WTC11 (cell line): ENCODE measurements around the gene CD69. TPM values are rescaled to one million over a fixed set of nuclear protein-coding genes. Genes with fewer than 3 reads are reported as not detected.

Experiments used
- ATAC-seq: fragments of 200-7000 bp; cut with Tn5 transposase; 2 replicates; pipeline ENCODE4 v1.10.0; 2021; ENCODE audit warnings: mild to moderate bottlenecking, moderate library complexity
- Bru-seq: library from RNA; stranded (reverse); fragments of 400-500 nt; gene quantifications from one replicate; lab custom pipeline; 2021; lab: Mats Ljungman, UMichigan
- CTCF ChIA-PET: fragments of 300-600 bp; sonication (Branson Sonifier 250); formaldehyde crosslinking; loops from one replicate; lab custom pipeline; 2021; ENCODE audit warnings: antibody characterized with exemption; lab: Charles Lee
- POLR2A ChIA-PET: fragments of 350-600 bp; sonication (Branson Sonifier 250); formaldehyde crosslinking; loops from one replicate; lab custom pipeline; 2021; ENCODE audit warnings: antibody characterized with exemption; lab: Charles Lee
- DNase-seq: peaks from one replicate; pipeline ENCODE4 v3.0.0; 2021; ENCODE audit warnings: low spot score
- H3K27ac Mint-ChIP-seq: 2 replicates; pipeline ENCODE4 v1.8.0; 2021; ENCODE audit warnings: mixed read lengths
- H3K27me3 Mint-ChIP-seq: 2 replicates; pipeline ENCODE4 v1.8.0; 2021; ENCODE audit warnings: low read depth, mild to moderate bottlenecking, moderate library complexity, mixed read lengths
- H3K36me3 Mint-ChIP-seq: 2 replicates; pipeline ENCODE4 v1.8.0; 2021; ENCODE audit warnings: mixed read lengths
- H3K4me1 Mint-ChIP-seq: 2 replicates; pipeline ENCODE4 v1.8.0; 2022; ENCODE audit warnings: mixed read lengths
- H3K4me3 Mint-ChIP-seq: 2 replicates; pipeline ENCODE4 v1.8.0; 2021; ENCODE audit warnings: mild to moderate bottlenecking, moderate library complexity, mixed read lengths
- H3K9me3 Mint-ChIP-seq: 2 replicates; pipeline ENCODE4 v1.8.0; 2021; ENCODE audit warnings: mixed read lengths
- CREM ChIP-seq: sonication (generic); formaldehyde crosslinking; IDR thresholded peaks from 2 replicates; pipeline ENCODE4 v1.8.1; 2022; ENCODE audit warnings: mild to moderate bottlenecking, missing genetic modification reagents, moderate library complexity
- ERG ChIP-seq: fragments of 250-450 bp; sonication (Bioruptor Pico); IDR thresholded peaks from 2 replicates; pipeline ENCODE4 v1.8.0; 2021; ENCODE audit warnings: mild to moderate bottlenecking
- ETV6 ChIP-seq: sonication (generic); formaldehyde crosslinking; IDR thresholded peaks from 2 replicates; pipeline ENCODE4 v1.8.1; 2022; ENCODE audit warnings: mild to moderate bottlenecking, missing genetic modification reagents
- FOXP4 ChIP-seq: sonication (generic); formaldehyde crosslinking; IDR thresholded peaks from 2 replicates; pipeline ENCODE4 v1.8.0; 2022; ENCODE audit warnings: mild to moderate bottlenecking, missing genetic modification reagents
- GABPB1 ChIP-seq: sonication (generic); formaldehyde crosslinking; IDR thresholded peaks from 2 replicates; pipeline ENCODE4 v1.8.1; 2023; ENCODE audit warnings: mild to moderate bottlenecking, missing genetic modification reagents
- GRHL2 ChIP-seq: fragments of 250-450 bp; sonication (Bioruptor Pico); IDR thresholded peaks from 2 replicates; pipeline ENCODE4 v1.8.0; 2022; ENCODE audit warnings: mild to moderate bottlenecking, moderate library complexity; ENCODE audit not compliant: insufficient replicate concordance, severe bottlenecking
- KAT7 ChIP-seq: sonication (generic); formaldehyde crosslinking; IDR thresholded peaks from 2 replicates; pipeline ENCODE4 v1.8.1; 2023; ENCODE audit warnings: missing genetic modification reagents, mild to moderate bottlenecking, borderline replicate concordance
- MYBL2 ChIP-seq: sonication (generic); formaldehyde crosslinking; IDR thresholded peaks from 2 replicates; pipeline ENCODE4 v1.8.1; 2023; ENCODE audit warnings: mild to moderate bottlenecking, moderate library complexity, missing genetic modification reagents
- NFE2L1 ChIP-seq: sonication (generic); formaldehyde crosslinking; IDR thresholded peaks from 2 replicates; pipeline ENCODE4 v1.8.1; 2023; ENCODE audit warnings: missing genetic modification reagents
- RORB ChIP-seq: fragments of 250-450 bp; sonication (Bioruptor Pico); IDR thresholded peaks from 2 replicates; pipeline ENCODE4 v1.9.0; 2021; ENCODE audit warnings: mild to moderate bottlenecking
- ZMAT4 ChIP-seq: fragments of 250-450 bp; sonication (Bioruptor Pico); IDR thresholded peaks from 2 replicates; pipeline ENCODE4 v1.9.0; 2021; ENCODE audit warnings: mild to moderate bottlenecking
- long read RNA-seq, 3 experiments: library from RNA in 1 of 3; library from capped mRNA in 1 of 3; library from polyadenylated mRNA in 1 of 3; unstranded in 2 of 3; stranded (forward) in 1 of 3; transcript quantifications; one replicate each; pipeline ENCODE4 v2.0.0, GENCODE V29; 2021
- total RNA-seq: library from RNA; stranded (reverse); gene quantifications from 3 replicates; pipeline ENCODE4 v1.2.3, GENCODE V29; 2021
- TF ChIP-seq, protein P1 (sequence below): fragments of 250-450 bp; sonication (Bioruptor Pico); IDR thresholded peaks from 2 replicates; pipeline ENCODE4 v1.9.0; 2021; ENCODE audit warnings: mild to moderate bottlenecking
- TF ChIP-seq, protein P2 (sequence below): fragments of 250-450 bp; sonication (Bioruptor Pico); IDR thresholded peaks from 2 replicates; pipeline ENCODE4 v1.9.0; 2021; ENCODE audit warnings: mild to moderate bottlenecking, borderline replicate concordance
- TF ChIP-seq, protein P3 (sequence below): sonication (generic); formaldehyde crosslinking; IDR thresholded peaks from 2 replicates; pipeline ENCODE4 v1.8.1; 2022; ENCODE audit warnings: low read depth, mild to moderate bottlenecking, moderate library complexity, missing genetic modification reagents, borderline replicate concordance

CD69 gene
- total RNA-seq = 0.34 to 0.60 TPM (median 0.42 TPM) in 3 replicates
- percentile 17 among the genes with signal in this experiment for Bru-seq, nascent RNA
- long read RNA-seq, experiment 1 = 0 reads
- long read RNA-seq, experiment 2 = 0 reads
- long read RNA-seq, experiment 3 = 0 reads

DNA sequence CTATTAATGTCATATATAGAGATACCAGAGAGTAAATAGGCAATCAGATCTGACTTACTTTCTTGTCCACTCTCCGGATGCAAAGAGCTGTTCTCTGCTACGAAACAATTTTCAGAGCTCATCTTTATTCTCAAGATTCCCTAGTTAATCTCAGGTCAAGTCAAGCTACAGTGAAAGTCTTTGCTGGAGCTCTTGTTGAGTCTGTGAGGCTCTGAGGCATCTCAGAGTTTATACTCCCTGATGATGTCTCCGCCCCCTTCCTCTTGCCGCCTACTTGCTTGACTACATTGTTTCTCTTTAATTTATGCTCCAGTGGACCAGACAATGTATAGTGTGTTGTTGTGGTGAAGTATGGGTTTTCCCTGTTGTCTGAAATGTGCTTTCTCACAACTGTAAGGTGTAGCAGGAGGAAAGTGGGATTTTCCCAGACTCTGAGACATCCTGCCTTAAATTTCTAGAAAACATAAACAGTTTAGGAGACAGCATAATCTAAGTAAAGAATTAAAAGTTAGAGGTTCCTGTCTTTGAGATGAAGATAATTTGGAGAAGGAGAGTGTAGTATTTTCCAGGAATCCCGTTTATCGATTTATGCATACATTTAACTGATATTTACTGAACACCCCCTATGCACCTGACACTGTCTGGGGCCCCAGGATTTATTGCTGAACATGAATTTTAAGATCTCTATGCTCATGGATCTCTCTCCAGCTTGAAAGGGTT is at the start of gene CD69:
Gene CD69, minus strand, starts transcription at position 203 of the 720 bp plus-strand sequence. Its CDS starts 81 bp downstream, at position 122.
- Mint-ChIP-seq H3K9me3 (no peaks in the 10 kb centered on the region), H3K4me1 (peaks cover 15% of the 10 kb centered on the region), H3K36me3 (no peaks in the 10 kb centered on the region), H3K4me3 (no peak within 1 kb of the TSS), H3K27me3 (no peaks in the 10 kb centered on the region), H3K27ac (no peak within 1 kb of the TSS)
- ChIA-PET CTCF (interaction anchor here (1.5 to 2.2 kb wide), 4 partner anchors 10 to 37 kb away, joined by 5 to 13 read pairs (median 6); no protein-coding TSS in a partner anchor), POLR2A (no interaction called here)
- no peak for TF ChIP-seq GABPB1 (CRISPR knock-in tag)
- TF ChIP-seq, protein P1, sequence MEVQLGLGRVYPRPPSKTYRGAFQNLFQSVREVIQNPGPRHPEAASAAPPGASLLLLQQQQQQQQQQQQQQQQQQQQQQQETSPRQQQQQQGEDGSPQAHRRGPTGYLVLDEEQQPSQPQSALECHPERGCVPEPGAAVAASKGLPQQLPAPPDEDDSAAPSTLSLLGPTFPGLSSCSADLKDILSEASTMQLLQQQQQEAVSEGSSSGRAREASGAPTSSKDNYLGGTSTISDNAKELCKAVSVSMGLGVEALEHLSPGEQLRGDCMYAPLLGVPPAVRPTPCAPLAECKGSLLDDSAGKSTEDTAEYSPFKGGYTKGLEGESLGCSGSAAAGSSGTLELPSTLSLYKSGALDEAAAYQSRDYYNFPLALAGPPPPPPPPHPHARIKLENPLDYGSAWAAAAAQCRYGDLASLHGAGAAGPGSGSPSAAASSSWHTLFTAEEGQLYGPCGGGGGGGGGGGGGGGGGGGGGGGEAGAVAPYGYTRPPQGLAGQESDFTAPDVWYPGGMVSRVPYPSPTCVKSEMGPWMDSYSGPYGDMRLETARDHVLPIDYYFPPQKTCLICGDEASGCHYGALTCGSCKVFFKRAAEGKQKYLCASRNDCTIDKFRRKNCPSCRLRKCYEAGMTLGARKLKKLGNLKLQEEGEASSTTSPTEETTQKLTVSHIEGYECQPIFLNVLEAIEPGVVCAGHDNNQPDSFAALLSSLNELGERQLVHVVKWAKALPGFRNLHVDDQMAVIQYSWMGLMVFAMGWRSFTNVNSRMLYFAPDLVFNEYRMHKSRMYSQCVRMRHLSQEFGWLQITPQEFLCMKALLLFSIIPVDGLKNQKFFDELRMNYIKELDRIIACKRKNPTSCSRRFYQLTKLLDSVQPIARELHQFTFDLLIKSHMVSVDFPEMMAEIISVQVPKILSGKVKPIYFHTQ (CRISPR knock-in tag) = no peak
- no peak for TF ChIP-seq ERG (CRISPR knock-in tag)
- TF ChIP-seq, protein P2, sequence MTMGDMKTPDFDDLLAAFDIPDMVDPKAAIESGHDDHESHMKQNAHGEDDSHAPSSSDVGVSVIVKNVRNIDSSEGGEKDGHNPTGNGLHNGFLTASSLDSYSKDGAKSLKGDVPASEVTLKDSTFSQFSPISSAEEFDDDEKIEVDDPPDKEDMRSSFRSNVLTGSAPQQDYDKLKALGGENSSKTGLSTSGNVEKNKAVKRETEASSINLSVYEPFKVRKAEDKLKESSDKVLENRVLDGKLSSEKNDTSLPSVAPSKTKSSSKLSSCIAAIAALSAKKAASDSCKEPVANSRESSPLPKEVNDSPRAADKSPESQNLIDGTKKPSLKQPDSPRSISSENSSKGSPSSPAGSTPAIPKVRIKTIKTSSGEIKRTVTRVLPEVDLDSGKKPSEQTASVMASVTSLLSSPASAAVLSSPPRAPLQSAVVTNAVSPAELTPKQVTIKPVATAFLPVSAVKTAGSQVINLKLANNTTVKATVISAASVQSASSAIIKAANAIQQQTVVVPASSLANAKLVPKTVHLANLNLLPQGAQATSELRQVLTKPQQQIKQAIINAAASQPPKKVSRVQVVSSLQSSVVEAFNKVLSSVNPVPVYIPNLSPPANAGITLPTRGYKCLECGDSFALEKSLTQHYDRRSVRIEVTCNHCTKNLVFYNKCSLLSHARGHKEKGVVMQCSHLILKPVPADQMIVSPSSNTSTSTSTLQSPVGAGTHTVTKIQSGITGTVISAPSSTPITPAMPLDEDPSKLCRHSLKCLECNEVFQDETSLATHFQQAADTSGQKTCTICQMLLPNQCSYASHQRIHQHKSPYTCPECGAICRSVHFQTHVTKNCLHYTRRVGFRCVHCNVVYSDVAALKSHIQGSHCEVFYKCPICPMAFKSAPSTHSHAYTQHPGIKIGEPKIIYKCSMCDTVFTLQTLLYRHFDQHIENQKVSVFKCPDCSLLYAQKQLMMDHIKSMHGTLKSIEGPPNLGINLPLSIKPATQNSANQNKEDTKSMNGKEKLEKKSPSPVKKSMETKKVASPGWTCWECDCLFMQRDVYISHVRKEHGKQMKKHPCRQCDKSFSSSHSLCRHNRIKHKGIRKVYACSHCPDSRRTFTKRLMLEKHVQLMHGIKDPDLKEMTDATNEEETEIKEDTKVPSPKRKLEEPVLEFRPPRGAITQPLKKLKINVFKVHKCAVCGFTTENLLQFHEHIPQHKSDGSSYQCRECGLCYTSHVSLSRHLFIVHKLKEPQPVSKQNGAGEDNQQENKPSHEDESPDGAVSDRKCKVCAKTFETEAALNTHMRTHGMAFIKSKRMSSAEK (CRISPR knock-in tag) = no peak
- TF ChIP-seq ETV6 (CRISPR knock-in tag) = no peak
- TF ChIP-seq FOXP4 (CRISPR knock-in tag) = no peak
- no peak for TF ChIP-seq CREM
- TF ChIP-seq, protein P3, sequence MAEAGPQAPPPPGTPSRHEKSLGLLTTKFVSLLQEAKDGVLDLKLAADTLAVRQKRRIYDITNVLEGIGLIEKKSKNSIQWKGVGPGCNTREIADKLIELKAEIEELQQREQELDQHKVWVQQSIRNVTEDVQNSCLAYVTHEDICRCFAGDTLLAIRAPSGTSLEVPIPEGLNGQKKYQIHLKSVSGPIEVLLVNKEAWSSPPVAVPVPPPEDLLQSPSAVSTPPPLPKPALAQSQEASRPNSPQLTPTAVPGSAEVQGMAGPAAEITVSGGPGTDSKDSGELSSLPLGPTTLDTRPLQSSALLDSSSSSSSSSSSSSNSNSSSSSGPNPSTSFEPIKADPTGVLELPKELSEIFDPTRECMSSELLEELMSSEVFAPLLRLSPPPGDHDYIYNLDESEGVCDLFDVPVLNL (CRISPR knock-in tag) = no peak
- TF ChIP-seq KAT7 = no peak
- TF ChIP-seq GRHL2 (CRISPR knock-in tag) = no peak
- TF ChIP-seq NFE2L1 = no peak
- TF ChIP-seq ZMAT4 = no peak
- no peak for TF ChIP-seq RORB (CRISPR knock-in tag)
- TF ChIP-seq MYBL2 = no peak
- no peak for DNase-seq
- ATAC-seq = peak; percentile 48; the same call in 1 of the 2 replicates
